Kasumi-1 (cell line): ENCODE results near the gene SNURF.
"Not testable (repeated sequence)": the region's sequence is repeated elsewhere in the genome, so short reads cannot be mapped to it uniquely, and the experiment has no call there.

Experiments used
- DNase-seq, 2 experiments: peaks; one replicate each; lab custom pipeline; 2025; lab: John Stamatoyannopoulos, UW

SNURF gene

GRCh38 chr15:24971052-24971451 lies 16.3 kb downstream of the SNURF start:
- DNase-seq = no peak

GRCh38 chr15:24971772-24972171 lies 17.0 kb downstream of the SNURF start:
- DNase-seq = no peak

GRCh38 chr15:24972707-24973106 lies 17.9 kb downstream of the SNURF start:
- DNase-seq = not testable (repeated sequence)

- DNase-seq = no peak
These were observed 22.1 kb downstream of the SNURF start for GRCh38 chr15:24976932-24977331.

GRCh38 chr15:24977686-24978085 lies 22.9 kb downstream of the SNURF start:
- no peak for DNase-seq

GRCh38 chr15:24985224-24985623 lies 30.4 kb downstream of the SNURF start:
- DNase-seq = no peak

GRCh38 chr15:24986653-24987052 lies 31.9 kb downstream of the SNURF start:
- no peak for DNase-seq
